Stimulated activated CD4-positive, alpha-beta T cell treated with anti-CD3 and anti-CD28 coated beads, Interleukin-4, amount 100 ng/mL, for 1 hour (primary cell): Measurements from ENCODE around the gene NHSL2.
"Not testable (repeated sequence)": the region's sequence is repeated elsewhere in the genome, so short reads cannot be mapped to it uniquely, and the experiment has no call there.

ENCODE experiments used
- DNase-seq: peaks from one replicate; pipeline ENCODE4 v3.0.0-alpha.2; 2020

NHSL2 gene

GRCh38 chrX:72045552-72046277, 135.1 kb downstream of the NHSL2 start:
- DNase-seq = no peak

- no peak for DNase-seq
Observed at GRCh38 chrX:72046447-72046846, 135.8 kb downstream of the NHSL2 start.

GRCh38 chrX:72048510-72049455, 138.1 kb downstream of the NHSL2 start:
- no peak for DNase-seq

GRCh38 chrX:72050011-72050410, 139.4 kb downstream of the NHSL2 start:
- DNase-seq = no peak

- no peak for DNase-seq
Observed at GRCh38 chrX:72051589-72051988, 140.9 kb downstream of the NHSL2 start.

GRCh38 chrX:72052415-72053090, 141.9 kb downstream of the NHSL2 start:
- DNase-seq = no peak

- DNase-seq = no peak
Observed at GRCh38 chrX:72053508-72053907, 142.9 kb downstream of the NHSL2 start.

GRCh38 chrX:72054779-72055489, 144.3 kb downstream of the NHSL2 start:
- no peak for DNase-seq

- DNase-seq = no peak
Observed at GRCh38 chrX:72057331-72057730, 146.7 kb downstream of the NHSL2 start.

- no peak for DNase-seq
Observed at GRCh38 chrX:72057849-72058248, 147.2 kb downstream of the NHSL2 start.

GRCh38 chrX:72058346-72058745, 147.7 kb downstream of the NHSL2 start:
- not testable (repeated sequence) for DNase-seq

- DNase-seq = no peak
Observed at GRCh38 chrX:72060196-72060920, 149.7 kb downstream of the NHSL2 start.

GRCh38 chrX:72060921-72061490, 150.4 kb downstream of the NHSL2 start:
- DNase-seq = no peak

- DNase-seq = no peak
Observed at GRCh38 chrX:72062916-72063315, 152.3 kb downstream of the NHSL2 start.

GRCh38 chrX:72069350-72070160, 158.9 kb downstream of the NHSL2 start:
- no peak for DNase-seq

- DNase-seq = no peak
Observed at GRCh38 chrX:72071213-72071612, 160.6 kb downstream of the NHSL2 start.

- DNase-seq = no peak
Observed at GRCh38 chrX:72073633-72074032, 163.0 kb downstream of the NHSL2 start.

- no peak for DNase-seq
Observed at GRCh38 chrX:72078411-72078810, 167.8 kb downstream of the NHSL2 start.

- no peak for DNase-seq
Observed at GRCh38 chrX:72079607-72080006, 169.0 kb downstream of the NHSL2 start.

- no peak for DNase-seq
Observed at GRCh38 chrX:72080150-72080549, 169.5 kb downstream of the NHSL2 start.

GRCh38 chrX:72080800-72081199, 170.2 kb downstream of the NHSL2 start:
- no peak for DNase-seq
